Upper lobe of left lung (tissue), 4 donors: Measurements from ENCODE around the gene SSPN.

ENCODE experiments used
- CTCF ChIP-seq, 6 experiments: fragments of 450-650 bp in 4 of 6; fragments of 200-600 bp in 2 of 6; sonication (generic) in 2 of 6; IDR thresholded peaks; one replicate each; pipeline ENCODE4 v1.5.1; 2016 to 2019; ENCODE audit warnings: antibody characterized with exemption in 6 of 6
- EP300 ChIP-seq, 4 donors: sonication (generic); formaldehyde crosslinking; IDR thresholded peaks; one replicate each; pipeline ENCODE4 v1.5.1; 2017; ENCODE audit warnings: antibody characterized with exemption in 4 of 4, control low read depth in 2 of 4
- POLR2A ChIP-seq, 4 donors: fragments of 450-650 bp; IDR thresholded peaks; one replicate each; pipeline ENCODE4 v1.5.1; 2016 to 2017; ENCODE audit warnings: antibody characterized with exemption in 4 of 4, mild to moderate bottlenecking in 2 of 4
- POLR2AphosphoS5 ChIP-seq, 2 donors: sonication (generic); formaldehyde crosslinking; IDR thresholded peaks; one replicate each; pipeline ENCODE4 v1.5.1; 2017; ENCODE audit warnings: antibody characterized with exemption in 2 of 2

GRCh38 chr12:26172946-26173552, 22.3 kb upstream of the SSPN start:
- TF ChIP-seq CTCF (IDR thresholded peaks at IDR 0.05) = no peak
- no peak for TF ChIP-seq EP300 (IDR thresholded peaks at IDR 0.05)
- TF ChIP-seq POLR2A (IDR thresholded peaks at IDR 0.05) = no peak
- no peak for TF ChIP-seq POLR2AphosphoS5 (IDR thresholded peaks at IDR 0.05)
